ENCODE measurements around the gene KLC1. TPM values are rescaled to one million over a fixed set of nuclear protein-coding genes. Genes with fewer than 3 reads are reported as not detected.

KLC1 gene
- total and polyA plus RNA-seq, 11 donors = 127 to 241 (median 158) TPM

DNA sequence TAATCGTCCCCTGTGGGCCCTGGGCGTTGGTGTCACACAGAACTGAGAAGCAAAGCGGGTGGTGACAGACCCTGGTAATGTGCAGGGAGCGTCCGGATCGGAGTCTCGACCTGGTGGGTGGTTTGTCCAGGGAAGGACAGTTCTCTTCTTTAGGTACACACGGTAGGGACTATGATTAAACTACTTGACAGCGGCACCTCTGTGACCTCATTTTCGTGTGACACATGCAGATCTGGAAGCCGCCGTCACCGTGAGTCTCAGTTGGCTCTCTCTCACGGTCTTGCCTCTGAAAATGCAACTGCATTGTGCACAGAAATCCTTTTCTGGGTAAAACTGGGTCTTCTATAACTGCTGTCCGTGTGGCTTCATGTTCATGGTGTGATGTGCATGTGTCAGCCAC, 54.1 kb downstream of the KLC1 start:
- TF ChIP-seq, protein P1, sequence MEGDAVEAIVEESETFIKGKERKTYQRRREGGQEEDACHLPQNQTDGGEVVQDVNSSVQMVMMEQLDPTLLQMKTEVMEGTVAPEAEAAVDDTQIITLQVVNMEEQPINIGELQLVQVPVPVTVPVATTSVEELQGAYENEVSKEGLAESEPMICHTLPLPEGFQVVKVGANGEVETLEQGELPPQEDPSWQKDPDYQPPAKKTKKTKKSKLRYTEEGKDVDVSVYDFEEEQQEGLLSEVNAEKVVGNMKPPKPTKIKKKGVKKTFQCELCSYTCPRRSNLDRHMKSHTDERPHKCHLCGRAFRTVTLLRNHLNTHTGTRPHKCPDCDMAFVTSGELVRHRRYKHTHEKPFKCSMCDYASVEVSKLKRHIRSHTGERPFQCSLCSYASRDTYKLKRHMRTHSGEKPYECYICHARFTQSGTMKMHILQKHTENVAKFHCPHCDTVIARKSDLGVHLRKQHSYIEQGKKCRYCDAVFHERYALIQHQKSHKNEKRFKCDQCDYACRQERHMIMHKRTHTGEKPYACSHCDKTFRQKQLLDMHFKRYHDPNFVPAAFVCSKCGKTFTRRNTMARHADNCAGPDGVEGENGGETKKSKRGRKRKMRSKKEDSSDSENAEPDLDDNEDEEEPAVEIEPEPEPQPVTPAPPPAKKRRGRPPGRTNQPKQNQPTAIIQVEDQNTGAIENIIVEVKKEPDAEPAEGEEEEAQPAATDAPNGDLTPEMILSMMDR (IDR thresholded peaks at IDR 0.05) = no peak
- no peak for TF ChIP-seq POLR2A (IDR thresholded peaks at IDR 0.05)
- Histone ChIP-seq H3K9me3 (no peaks in the 10 kb centered on the region), H3K27me3 (no peaks in the 10 kb centered on the region), H3K27ac (no peak overlapping the region), H3K4me3 (no peak overlapping the region), H3K4me1 (peaks cover 0 to 44% (median 17%) of the 10 kb centered on the region in 12 donors), H3K36me3 (peaks cover 0 to 100% (median 99%) of the 10 kb centered on the region in 9 donors)
- DNase-seq (no peak), ATAC-seq (no peak)
- intact Hi-C loops (cut with DNase I) = loop anchor here in 3 of 10 donors (5.0 to 10.0 kb wide), 3 partner anchors 34 to 108 kb away; partner anchors contain the start of genes KLC1 (in 1 of the 3), XRCC3 (in 1 of the 3) and ZFYVE21 (in 1 of the 3)
- 73 to 77% (median 75%) methylated on average over 15 of the region's 15 CpGs for WGBS, 4 donors

DNA sequence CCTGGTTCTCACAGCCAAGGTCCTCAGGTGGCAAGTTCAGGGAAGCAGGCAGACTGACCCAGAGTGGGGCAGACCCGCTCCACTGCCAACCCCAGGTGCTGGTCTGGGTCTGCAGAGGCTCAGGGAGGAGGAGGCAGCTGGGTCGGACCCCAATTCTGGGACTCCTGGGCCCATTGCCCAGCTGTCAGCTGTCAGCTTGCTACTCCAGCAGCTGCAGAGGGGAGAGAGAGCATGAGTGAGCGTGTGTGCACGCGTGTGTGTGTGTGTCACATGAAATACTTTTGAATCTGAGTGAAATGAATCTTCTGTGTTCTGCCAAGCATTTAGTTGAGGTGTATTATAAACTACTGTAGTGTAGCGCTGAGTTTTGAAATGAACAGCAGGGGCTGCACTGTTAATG, 55.5 kb downstream of the KLC1 start:
- peak in 3 of 4 donors; percentile 33 to 40 (median 38) for ATAC-seq
- DNase-seq = peak in 1 of 5 donors; percentile 15
- H3K4me3 ChIP-seq = no peak overlapping the region
- H3K27me3 ChIP-seq = no peaks in the 10 kb centered on the region
- peaks cover 0 to 55% (median 19%) of the 10 kb centered on the region in 12 donors for H3K4me1 ChIP-seq
- H3K27ac ChIP-seq = no peak overlapping the region
- no peak for TF ChIP-seq POLR2A (IDR thresholded peaks at IDR 0.05)
- TF ChIP-seq, protein P1 (IDR thresholded peaks at IDR 0.05) = no peak
- peaks cover 0 to 100% (median 94%) of the 10 kb centered on the region in 9 donors for H3K36me3 ChIP-seq
- H3K9me3 ChIP-seq = no peaks in the 10 kb centered on the region
- intact Hi-C loops (cut with DNase I) = loop anchor here in 3 of 10 donors (5.0 to 10.0 kb wide), 3 partner anchors 33 to 110 kb away; partner anchors contain the start of genes KLC1 (in 1 of the 3), XRCC3 (in 1 of the 3) and ZFYVE21 (in 1 of the 3)
- 73 to 88% (median 75%) methylated on average over 5 to 6 of the region's 6 CpGs for WGBS, 4 donors

DNA sequence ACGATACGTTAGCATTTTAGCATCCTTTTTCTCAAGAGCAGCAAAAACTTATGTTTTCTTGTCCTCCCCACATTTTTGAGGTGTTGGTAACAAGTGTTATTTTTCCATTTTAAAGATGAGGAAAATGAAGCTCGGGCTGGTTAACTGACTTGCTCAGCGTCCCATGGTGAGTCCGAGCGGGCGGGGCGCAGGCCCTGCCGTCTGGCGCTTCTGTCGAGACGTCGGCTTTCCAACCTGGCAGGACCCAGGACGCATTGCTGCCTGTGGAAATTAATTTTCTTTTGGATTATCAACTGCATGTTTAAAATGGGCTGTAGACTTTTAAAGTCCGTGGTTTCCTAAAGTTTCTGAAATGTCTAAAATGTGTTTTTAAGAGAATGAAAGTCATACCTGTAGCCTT, 55.9 kb downstream of the KLC1 start:
- Histone ChIP-seq H3K4me3 (no peak overlapping the region), H3K9me3 (no peaks in the 10 kb centered on the region), H3K4me1 (peaks cover 0 to 55% (median 19%) of the 10 kb centered on the region in 12 donors), H3K36me3 (peaks cover 0 to 99% (median 90%) of the 10 kb centered on the region in 9 donors), H3K27me3 (no peaks in the 10 kb centered on the region), H3K27ac (no peak overlapping the region)
- DNase-seq = no peak
- 79 to 91% (median 86%) methylated on average over 15 of the region's 15 CpGs for WGBS, 4 donors
- ATAC-seq = no peak
- intact Hi-C loops (cut with DNase I) = loop anchor here in 4 of 10 donors (5.0 to 10.0 kb wide), 5 partner anchors 32 to 110 kb away; partner anchors contain the start of genes KLC1 (in 1 of the 4), XRCC3 (in 1 of the 4) and ZFYVE21 (in 1 of the 4)
- TF ChIP-seq POLR2A (IDR thresholded peaks at IDR 0.05) = no peak
- TF ChIP-seq, protein P1 (IDR thresholded peaks at IDR 0.05) = no peak

DNA sequence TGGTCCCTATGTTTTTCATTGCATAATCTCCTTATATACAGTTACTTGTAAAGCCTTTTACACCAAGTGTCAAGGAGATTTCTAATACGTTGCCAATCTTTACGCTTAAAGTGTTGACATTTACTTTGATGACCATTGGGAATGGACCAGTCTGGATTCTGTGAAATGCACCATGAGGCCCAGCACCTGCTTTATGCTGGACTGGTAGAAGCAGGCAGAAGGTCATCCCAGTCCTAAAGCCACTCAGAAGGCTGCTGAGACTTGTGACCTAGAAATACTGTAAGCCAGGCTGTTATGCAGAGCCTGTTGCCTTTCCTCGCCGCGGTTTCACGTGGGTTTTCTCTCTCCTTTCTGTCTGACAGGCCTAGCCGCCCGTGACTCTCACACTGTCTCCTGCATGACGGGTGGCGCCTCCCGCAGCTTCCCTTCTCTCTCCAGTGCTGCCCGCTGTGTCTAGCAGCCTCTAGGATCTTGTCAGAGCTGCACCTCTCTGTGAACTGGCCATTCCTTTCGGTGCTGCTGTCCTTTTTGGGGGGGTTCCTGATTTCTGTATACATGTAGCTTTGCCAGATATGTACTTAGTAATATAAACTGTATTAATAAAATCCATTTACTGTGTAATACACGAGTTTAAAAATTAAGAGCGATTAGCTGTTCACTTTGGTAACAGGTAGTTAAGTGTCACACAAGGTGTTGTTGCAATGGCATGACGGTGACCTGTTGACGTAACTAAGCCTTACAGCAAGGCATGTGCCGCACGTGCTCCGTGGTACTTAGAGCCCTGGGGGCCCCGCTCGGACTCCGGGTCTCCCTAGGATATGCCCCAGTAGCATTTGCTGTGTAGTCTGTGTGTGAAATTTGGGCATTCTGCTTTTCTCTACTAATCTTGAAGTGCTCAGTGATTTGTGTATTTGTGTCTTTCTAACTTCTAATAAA, 56.5 kb downstream of the KLC1 start:
- intact Hi-C loops (cut with DNase I) = loop anchor here in 4 of 10 donors (5.0 to 10.0 kb wide), 4 partner anchors 38 to 111 kb away; partner anchors contain the start of gene KLC1 (in 1 of the 4)
- ATAC-seq (no peak), DNase-seq (no peak)
- H3K27me3 ChIP-seq = no peaks in the 10 kb centered on the region
- H3K36me3 ChIP-seq = peaks cover 0 to 99% (median 87%) of the 10 kb centered on the region in 9 donors
- TF ChIP-seq, protein P1 (IDR thresholded peaks at IDR 0.05) = no peak
- TF ChIP-seq POLR2A (IDR thresholded peaks at IDR 0.05) = no peak
- WGBS, 4 donors = 82 to 86% (median 85%) methylated on average over 23 of the region's 23 CpGs
- H3K4me1 ChIP-seq = peaks cover 0 to 56% (median 21%) of the 10 kb centered on the region in 12 donors
- H3K9me3 ChIP-seq = no peaks in the 10 kb centered on the region
- H3K27ac ChIP-seq = no peak overlapping the region
- no peak overlapping the region for H3K4me3 ChIP-seq

All from heart left ventricle (tissue), 16 donors.